ENCODE data around the gene AUNIP.
A peak's percentile ranks its signal among the peaks of the same experiment; 100 is the strongest.

GRCh38 chr1:25905680-25906643, 46.7 kb upstream of the AUNIP start, which contains the start of gene STMN1:
- TF ChIP-seq RNF2 (IDR thresholded peaks at IDR 0.05; ENCODE audit: borderline replicate concordance, low read depth) (no peak), CBX2 (IDR thresholded peaks at IDR 0.05; ENCODE audit: borderline replicate concordance, low read depth) (no peak), CTCF (IDR thresholded peaks at IDR 0.05) (no peak), SMC3 (IDR thresholded peaks at IDR 0.05) (no peak), BHLHE40 (IDR thresholded peaks at IDR 0.05; ENCODE audit: low read depth, low read length) (peak; percentile 98), MAX (IDR thresholded peaks at IDR 0.05) (peak; percentile 60), ZSCAN20 (CRISPR knock-in tag; IDR thresholded peaks at IDR 0.05) (no peak)

Measured in A549 (cell line).